Transverse colon (tissue), 4 donors: Measurements from ENCODE around the gene LIPI. TPM values are rescaled to one million over a fixed set of nuclear protein-coding genes. Genes with fewer than 3 reads are reported as not detected.
"Not testable (repeated sequence)": the region's sequence is repeated elsewhere in the genome, so short reads cannot be mapped to it uniquely, and the experiment has no call there.

Experiments used
- DNase-seq: peaks from one replicate; pipeline ENCODE4 v3.0.0-alpha.2; 2019
- H3K27ac ChIP-seq, 4 donors: fragments of 200-600 bp; sonication (generic); 2 replicates each; pipeline ENCODE4 v1.5.1; 2016 to 2018; ENCODE audit warnings: inconsistent platforms in 4 of 4
- H3K27me3 ChIP-seq: fragments of 200-600 bp; sonication (generic); 2 replicates; pipeline ENCODE4 v1.5.1; 2017; ENCODE audit warnings: inconsistent platforms
- H3K36me3 ChIP-seq, 4 donors: fragments of 200-600 bp; sonication (generic); 2 replicates each; pipeline ENCODE4 v1.5.1; 2017 to 2019; ENCODE audit warnings: inconsistent platforms in 4 of 4
- H3K4me1 ChIP-seq, 4 donors: fragments of 200-600 bp; sonication (generic); 2 replicates each; pipeline ENCODE4 v1.5.1; 2017 to 2020; ENCODE audit warnings: inconsistent platforms in 4 of 4
- H3K4me3 ChIP-seq, 4 donors: fragments of 200-600 bp; sonication (generic); 1 replicate in 1 of 4; 2 replicates in 3 of 4; pipeline versions ENCODE4 v1.5.1 to v1.6.1; 2017 to 2019; ENCODE audit warnings: inconsistent platforms in 4 of 4
- H3K9me3 ChIP-seq, 2 donors: fragments of 200-600 bp; sonication (generic); 2 replicates each; pipeline ENCODE4 v1.5.1; 2017 to 2019; ENCODE audit warnings: inconsistent platforms in 2 of 2
- EP300 ChIP-seq: sonication (generic); formaldehyde crosslinking; IDR thresholded peaks from one replicate; pipeline ENCODE4 v1.6.1; 2017; ENCODE audit warnings: antibody characterized with exemption, low read depth
- POLR2A ChIP-seq: fragments of 450-650 bp; IDR thresholded peaks from one replicate; pipeline ENCODE4 v1.6.1; 2016; ENCODE audit warnings: antibody characterized with exemption, mild to moderate bottlenecking, moderate library complexity
- POLR2AphosphoS5 ChIP-seq, 3 donors: sonication (generic); formaldehyde crosslinking; IDR thresholded peaks; one replicate each; pipeline ENCODE4 v1.6.1; 2016; ENCODE audit warnings: antibody characterized with exemption in 3 of 3
- WGBS, 2 donors: methylation state at CpG; one replicate each; pipeline ENCODE4 v1.1.5; 2018; ENCODE audit warnings: low coverage in 1 of 2; 5-methylcytosine and 5-hydroxymethylcytosine counted together
- in situ Hi-C, 4 donors: fragments of 200-750 bp; cut with MboI; loops; one replicate each; pipeline versions ENCODE4 v1.15.0 to v1.15.1; 2017; ENCODE audit warnings: low sequenced_read_pairs in 3 of 4, low pct_ligation_motif_present in 1 of 4, low pct_unique_long_range_greater_than_20kb in 1 of 4
- intact Hi-C: fragments of 100-400 bp; cut with DNase I; formaldehyde crosslinking; loops from one replicate; pipeline ENCODE4 v1.15.1; 2023; ENCODE audit warnings: low total_unique reads
- total RNA-seq, 4 donors: library from RNA; depleted of rRNA; stranded (reverse); fragments of >200 nt; gene quantifications; one replicate each; pipeline ENCODE4 v1.1.0, GENCODE V29; 2016
- TF ChIP-seq, protein P1 (sequence below), 5 experiments: fragments of 200-600 bp in 3 of 5; fragments of 450-650 bp in 2 of 5; sonication (generic) in 3 of 5; IDR thresholded peaks; 1 replicate in 2 of 5; 2 replicates in 3 of 5; pipeline ENCODE4 v1.5.1; 2016 to 2017; ENCODE audit warnings: antibody characterized with exemption in 5 of 5, inconsistent platforms in 3 of 5, mild to moderate bottlenecking in 2 of 5, moderate library complexity in 1 of 5

The LIPI gene
- total RNA-seq, 4 donors from 2014 or later, result not detected

DNA sequence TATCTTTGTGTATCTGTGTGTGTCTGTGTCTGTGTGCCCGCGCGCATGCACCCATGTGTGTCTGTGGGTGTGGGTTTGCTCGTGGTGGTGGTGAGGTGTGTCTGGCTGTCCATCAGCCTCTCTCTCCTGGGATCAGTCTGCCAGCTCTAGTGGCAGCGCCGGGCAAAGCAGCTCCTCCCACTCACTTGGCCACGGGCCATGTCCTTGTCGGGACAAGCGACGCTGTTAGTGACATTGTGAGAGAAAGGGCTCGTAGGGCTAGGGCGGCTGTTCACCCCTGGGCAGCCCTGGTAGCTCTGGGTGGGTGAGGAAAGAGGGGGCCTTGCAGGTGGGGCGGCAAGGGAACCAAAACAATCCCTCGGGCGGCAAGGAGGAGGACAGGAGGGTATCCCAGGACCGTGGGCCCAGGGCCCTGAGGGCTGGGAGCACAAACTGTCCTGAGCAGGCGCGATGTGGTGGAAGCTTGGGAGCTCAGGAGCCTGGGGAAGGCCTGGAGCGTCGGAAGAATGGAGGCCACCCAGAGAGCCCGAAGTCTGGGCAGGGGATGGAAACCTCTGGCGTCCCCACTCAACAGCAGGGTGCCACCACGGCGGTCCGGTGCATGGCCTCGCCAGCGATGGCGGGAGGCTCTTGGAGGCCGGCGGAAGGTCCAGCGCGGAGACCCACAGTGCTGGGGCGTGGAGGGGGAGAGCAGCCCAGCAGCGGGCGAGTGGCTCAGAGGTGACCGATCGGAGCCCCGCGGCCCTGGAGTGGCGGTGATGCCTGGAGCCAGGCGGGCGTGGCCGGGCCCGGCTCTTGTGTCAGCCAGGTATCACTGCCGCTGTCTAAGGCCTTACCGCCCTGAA lies 140.5 kb downstream of the LIPI start:
- no peak overlapping the region for H3K4me3 ChIP-seq
- H3K27ac ChIP-seq, result no peak overlapping the region
- intact Hi-C loops, result no loop called here
- TF ChIP-seq POLR2A (no peak), POLR2AphosphoS5 (IDR thresholded peaks at IDR 0.05) (no peak)
- TF ChIP-seq, protein P1, sequence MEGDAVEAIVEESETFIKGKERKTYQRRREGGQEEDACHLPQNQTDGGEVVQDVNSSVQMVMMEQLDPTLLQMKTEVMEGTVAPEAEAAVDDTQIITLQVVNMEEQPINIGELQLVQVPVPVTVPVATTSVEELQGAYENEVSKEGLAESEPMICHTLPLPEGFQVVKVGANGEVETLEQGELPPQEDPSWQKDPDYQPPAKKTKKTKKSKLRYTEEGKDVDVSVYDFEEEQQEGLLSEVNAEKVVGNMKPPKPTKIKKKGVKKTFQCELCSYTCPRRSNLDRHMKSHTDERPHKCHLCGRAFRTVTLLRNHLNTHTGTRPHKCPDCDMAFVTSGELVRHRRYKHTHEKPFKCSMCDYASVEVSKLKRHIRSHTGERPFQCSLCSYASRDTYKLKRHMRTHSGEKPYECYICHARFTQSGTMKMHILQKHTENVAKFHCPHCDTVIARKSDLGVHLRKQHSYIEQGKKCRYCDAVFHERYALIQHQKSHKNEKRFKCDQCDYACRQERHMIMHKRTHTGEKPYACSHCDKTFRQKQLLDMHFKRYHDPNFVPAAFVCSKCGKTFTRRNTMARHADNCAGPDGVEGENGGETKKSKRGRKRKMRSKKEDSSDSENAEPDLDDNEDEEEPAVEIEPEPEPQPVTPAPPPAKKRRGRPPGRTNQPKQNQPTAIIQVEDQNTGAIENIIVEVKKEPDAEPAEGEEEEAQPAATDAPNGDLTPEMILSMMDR (IDR thresholded peaks at IDR 0.05), result no peak
- H3K36me3 ChIP-seq, result no peaks in the 10 kb centered on the region
- no peaks in the 10 kb centered on the region for H3K27me3 ChIP-seq
- H3K4me1 ChIP-seq, result no peaks in the 10 kb centered on the region
- no peaks in the 10 kb centered on the region for H3K9me3 ChIP-seq
- no peak for DNase-seq
- WGBS, 2 donors, result 95 to 100% methylated on average over 3 to 33 of the region's 46 CpGs
- in situ Hi-C loops, result no loop called here

DNA sequence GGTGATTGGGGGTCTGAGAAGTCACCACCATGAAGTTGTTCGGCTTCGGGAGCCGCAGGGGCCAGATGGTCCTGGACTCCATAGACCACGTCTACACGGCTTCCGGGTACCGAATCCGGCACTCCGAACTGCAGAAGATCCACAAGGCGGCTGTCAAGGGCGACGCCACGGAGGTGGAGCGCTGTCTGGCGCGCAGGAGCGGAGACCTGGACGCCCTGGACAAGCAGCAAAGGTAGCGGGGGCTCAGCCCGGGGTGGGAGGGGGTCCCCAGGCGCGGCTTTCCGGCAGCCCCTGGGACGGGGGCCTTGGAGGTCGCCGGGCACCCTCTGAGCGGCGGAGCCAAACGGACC lies 146.5 kb downstream of the LIPI start:
- in situ Hi-C loops (no loop called here), intact Hi-C loops (no loop called here)
- 97 to 100% methylated on average over 1 to 29 of the region's 29 CpGs for WGBS, 2 donors
- Histone ChIP-seq H3K9me3 (no peaks in the 10 kb centered on the region), H3K27me3 (no peaks in the 10 kb centered on the region), H3K4me3 (no peak overlapping the region), H3K36me3 (no peaks in the 10 kb centered on the region), H3K27ac (no peak overlapping the region), H3K4me1 (no peaks in the 10 kb centered on the region)
- no peak for TF ChIP-seq POLR2AphosphoS5 (IDR thresholded peaks at IDR 0.05)
- no peak for TF ChIP-seq EP300
- TF ChIP-seq, protein P1 (IDR thresholded peaks at IDR 0.05), result no peak
- TF ChIP-seq POLR2A, result no peak
- DNase-seq, result no peak

DNA sequence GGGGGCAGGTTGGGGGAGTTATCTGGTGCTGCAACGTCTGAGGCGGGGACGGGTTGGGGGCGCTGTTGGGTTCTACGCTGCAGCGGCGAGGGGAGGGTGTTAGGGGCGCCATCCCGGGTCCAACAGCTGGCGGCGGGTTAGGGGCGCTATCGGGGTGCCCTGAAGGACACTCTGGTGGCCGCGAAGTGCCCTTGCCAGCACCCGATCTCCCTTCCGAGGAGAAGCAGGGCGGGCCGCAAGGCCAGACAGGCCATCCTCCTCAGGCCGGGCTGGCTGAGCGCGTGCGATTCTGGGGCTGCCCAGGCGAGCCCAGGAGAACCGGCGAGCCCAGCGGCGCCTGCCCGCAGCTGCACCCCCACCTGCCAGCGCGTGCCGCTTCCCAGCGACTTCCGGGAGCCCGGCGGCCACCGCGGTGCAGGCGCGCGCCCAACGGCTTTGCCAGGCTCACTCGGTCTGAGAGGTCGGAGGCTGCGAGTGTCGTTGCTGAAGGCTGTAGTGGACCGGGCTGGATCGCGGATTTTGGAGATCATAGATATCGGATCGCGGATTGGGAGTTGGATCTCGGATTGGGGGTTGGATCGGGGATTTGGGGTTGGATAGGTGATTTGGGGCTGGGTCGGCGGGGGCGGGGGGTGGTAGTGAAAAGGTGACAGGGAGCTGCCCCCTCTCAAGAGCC lies 147.0 kb downstream of the LIPI start:
- in situ Hi-C loops, H3K4me1 ChIP-seq, H3K27ac ChIP-seq, DNase-seq, H3K27me3 ChIP-seq, H3K36me3 ChIP-seq, H3K4me3 ChIP-seq, intact Hi-C loops, H3K9me3 ChIP-seq: not testable (repeated sequence)
- WGBS, 2 donors, result 96 to 100% methylated on average over 1 to 37 of the region's 57 CpGs

DNA sequence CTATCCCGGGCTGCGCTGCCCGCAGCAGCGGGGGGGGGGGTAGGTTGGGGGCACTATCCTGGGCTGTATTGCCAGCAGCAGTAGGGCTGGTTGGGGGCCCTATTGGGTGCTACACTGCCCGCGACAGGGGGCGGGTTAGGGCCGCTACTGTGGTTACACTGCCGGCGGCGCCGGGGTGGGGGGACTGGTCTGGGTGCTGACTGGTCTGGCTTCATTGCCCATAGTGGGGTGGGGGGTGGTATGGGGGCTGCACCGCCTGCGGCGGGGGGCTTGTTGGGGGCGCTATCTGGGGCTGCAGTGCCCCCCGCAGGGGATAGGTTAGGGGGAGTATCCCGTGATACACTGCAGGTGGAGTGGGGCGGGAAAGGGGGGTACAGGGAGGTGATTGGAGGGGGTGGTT lies 148.1 kb downstream of the LIPI start:
- H3K4me3 ChIP-seq, in situ Hi-C loops, H3K27me3 ChIP-seq, H3K27ac ChIP-seq, H3K4me1 ChIP-seq, H3K36me3 ChIP-seq, intact Hi-C loops, DNase-seq, H3K9me3 ChIP-seq: not testable (repeated sequence)
- WGBS, 2 donors, result 100% methylated on average over 2 of the region's 19 CpGs; no CpG with 5 or more reads in 1 of the 2 donors

DNA sequence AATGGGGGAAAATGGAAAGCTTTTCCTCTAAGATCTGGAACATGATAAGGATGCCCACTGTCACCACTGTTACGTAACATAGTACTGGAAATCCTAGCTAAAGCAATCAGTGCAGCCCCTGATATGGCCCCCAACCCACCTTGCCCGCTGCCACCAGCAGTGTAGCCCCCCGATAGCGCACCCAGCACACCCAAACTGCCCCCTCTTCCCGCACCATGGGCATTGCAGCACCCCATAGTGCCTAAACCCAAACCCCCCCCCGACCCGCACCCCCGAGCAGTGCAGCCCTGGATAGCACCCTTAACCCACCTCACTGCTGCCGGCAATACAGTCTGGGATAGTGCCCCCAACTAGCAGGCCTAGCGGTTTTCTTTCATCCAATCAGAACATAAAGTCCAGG lies 148.9 kb downstream of the LIPI start:
- H3K9me3 ChIP-seq, H3K27me3 ChIP-seq, intact Hi-C loops, DNase-seq, H3K4me3 ChIP-seq, in situ Hi-C loops, H3K4me1 ChIP-seq, H3K27ac ChIP-seq, H3K36me3 ChIP-seq: not testable (repeated sequence)
- 97% methylated on average over 8 of the region's 10 CpGs; no CpG with 5 or more reads in 1 of the 2 donors for WGBS, 2 donors

DNA sequence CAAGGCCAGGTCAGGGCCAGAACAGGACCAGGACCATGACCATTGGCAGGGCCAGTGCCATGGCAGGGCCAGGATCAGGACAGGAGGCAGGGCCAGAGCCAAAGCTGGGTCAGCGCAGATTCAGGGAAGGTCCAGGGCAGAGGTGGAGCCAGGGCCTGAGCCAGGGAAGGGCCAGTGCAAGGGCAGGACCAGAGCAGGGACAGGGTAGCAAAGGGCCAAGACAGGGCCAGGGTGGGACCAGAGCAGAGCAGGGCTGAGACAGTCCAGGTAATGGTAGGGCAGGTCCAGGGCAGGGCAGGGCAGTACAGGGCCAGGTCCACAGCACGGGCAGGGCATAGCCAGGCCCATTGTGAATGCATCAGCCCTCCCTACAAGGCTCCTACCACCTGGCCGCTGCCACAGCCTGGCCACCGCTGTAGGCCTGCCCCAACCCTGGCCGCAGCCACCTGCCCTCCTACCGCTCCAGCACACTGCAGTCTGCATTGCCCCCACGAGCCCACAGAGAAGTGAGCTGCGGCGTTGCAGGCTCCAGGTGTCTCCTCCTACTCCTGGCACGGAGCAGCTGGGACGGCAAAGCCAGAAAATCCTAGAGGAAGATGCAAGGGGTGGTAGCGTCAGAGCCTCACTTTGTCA lies 151.6 kb downstream of the LIPI start:
- H3K36me3 ChIP-seq, in situ Hi-C loops, H3K4me3 ChIP-seq, H3K27me3 ChIP-seq, DNase-seq, intact Hi-C loops, H3K9me3 ChIP-seq, H3K27ac ChIP-seq, H3K4me1 ChIP-seq: not testable (repeated sequence)
- 85% methylated on average over 11 of the region's 12 CpGs; no CpG with 5 or more reads in 1 of the 2 donors for WGBS, 2 donors
